T-helper 1 cell treated with Interleukin-12 subunit alpha and Interleukin-12 subunit beta and Interleukin-4 antibody, amounts not matched to agents 30 ng/mL and 1 ng/mL, for 36 hours (primary cell): Measurements from ENCODE around the gene LRTM2. TPM values are rescaled to one million over a fixed set of nuclear protein-coding genes. Genes with fewer than 3 reads are reported as not detected.

Experiments
- intact Hi-C: fragments of 100-400 bp; cut with micrococcal nuclease; formaldehyde crosslinking; loops from one replicate; pipeline ENCODE4 v1.15.1; 2024
- total RNA-seq: library from RNA; stranded (reverse); gene quantifications from 2 replicates; pipeline ENCODE4 v1.2.3, GENCODE V29; 2022

Gene LRTM2
- total RNA-seq, 1 donor from 2014 or later: not detected

DNA sequence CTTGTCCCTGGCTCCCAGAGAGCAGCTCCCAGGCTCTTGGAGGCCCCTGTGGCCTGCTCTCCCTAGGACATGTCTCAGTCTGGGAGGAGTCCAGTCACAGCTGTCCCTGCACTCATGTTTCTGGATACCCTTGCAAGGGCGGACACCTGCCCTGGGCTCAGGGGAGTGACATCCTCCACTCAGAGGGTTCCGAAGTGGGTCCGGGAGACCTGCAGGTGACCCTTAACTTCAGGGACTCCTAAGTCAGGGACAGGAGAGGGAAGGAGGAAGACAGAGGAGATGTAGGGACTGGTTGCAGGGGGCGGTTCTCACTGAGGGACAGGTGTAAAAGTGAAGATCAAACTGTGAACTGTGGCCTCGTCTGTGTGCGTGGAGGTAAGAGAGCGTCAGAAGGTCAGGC, 60.5 kb downstream of the LRTM2 start:
- intact Hi-C loops: no loop called here

GRCh38 chr12:1881301-1881700, 60.9 kb downstream of the LRTM2 start:
- intact Hi-C loops: no loop called here

DNA sequence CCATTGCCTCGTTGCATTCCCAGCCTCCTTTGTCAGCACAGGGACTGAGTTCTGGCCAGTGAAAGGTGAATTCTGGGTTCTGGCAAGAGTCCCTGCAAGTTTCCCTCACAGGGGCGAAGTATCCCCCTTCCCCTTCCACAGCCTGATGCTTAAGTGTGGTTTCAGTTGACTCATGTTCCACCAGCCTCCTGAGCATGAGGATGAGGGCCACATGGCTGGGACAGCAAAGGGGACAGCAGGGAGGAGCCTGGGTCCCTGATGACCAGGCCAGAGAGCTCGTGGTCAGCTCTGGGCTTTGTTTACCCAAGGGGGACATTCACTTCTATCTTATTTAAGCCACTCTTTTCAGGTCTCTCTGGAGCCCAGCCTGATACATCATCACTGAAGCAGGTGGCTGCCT, 61.6 kb downstream of the LRTM2 start:
- intact Hi-C loops: no loop called here

GRCh38 chr12:1882405-1882804, 62.0 kb downstream of the LRTM2 start:
- intact Hi-C loops: no loop called here

GRCh38 chr12:1882850-1883470, 62.6 kb downstream of the LRTM2 start:
- intact Hi-C loops: no loop called here

DNA sequence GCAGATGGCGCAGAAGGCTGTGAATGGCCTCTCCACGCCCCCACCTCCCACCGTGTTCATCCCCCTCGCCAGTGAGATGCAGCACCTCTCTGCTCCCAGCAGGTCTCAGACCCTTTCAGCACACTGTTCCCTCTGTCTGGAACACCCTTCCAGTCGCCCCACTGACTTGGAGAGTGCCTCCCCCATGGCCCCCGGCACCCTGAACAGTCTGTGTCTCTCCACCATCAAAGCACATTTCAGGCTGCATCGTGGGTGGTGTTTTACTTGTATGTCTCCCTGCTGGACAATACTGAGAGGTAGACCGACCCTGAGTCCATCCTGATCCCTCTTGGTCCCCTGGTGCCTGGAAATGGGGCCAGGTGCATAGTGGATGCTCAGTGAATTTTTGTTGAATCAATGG, 63.1 kb downstream of the LRTM2 start:
- intact Hi-C loops: no loop called here

GRCh38 chr12:1884651-1885050, 64.3 kb downstream of the LRTM2 start:
- intact Hi-C loops: no loop called here

DNA sequence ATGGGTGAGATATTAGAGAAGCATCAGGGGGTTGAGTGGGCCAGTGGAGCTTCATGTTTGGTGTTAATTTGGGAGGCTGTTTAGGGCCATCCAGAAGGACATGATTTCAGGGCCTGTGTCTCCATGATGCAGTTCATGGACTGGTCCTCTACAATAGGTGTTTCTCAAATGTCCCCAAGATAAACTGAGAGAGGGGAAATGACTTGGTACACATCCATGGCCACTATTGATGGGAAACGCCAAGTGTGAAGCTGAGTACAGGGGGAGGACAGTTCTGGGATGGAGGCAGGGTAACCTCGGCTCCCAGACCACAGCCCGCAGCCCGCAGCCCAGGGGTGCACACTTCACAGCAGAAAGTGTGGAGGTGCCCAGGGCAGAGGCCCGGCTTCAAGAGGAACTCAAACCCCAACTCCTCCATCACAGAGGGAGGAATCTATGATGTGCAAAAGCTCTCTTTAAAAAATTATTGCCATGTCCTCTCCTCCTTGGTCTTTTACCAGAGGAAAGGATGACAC, 64.8 kb downstream of the LRTM2 start:
- intact Hi-C loops: no loop called here

DNA sequence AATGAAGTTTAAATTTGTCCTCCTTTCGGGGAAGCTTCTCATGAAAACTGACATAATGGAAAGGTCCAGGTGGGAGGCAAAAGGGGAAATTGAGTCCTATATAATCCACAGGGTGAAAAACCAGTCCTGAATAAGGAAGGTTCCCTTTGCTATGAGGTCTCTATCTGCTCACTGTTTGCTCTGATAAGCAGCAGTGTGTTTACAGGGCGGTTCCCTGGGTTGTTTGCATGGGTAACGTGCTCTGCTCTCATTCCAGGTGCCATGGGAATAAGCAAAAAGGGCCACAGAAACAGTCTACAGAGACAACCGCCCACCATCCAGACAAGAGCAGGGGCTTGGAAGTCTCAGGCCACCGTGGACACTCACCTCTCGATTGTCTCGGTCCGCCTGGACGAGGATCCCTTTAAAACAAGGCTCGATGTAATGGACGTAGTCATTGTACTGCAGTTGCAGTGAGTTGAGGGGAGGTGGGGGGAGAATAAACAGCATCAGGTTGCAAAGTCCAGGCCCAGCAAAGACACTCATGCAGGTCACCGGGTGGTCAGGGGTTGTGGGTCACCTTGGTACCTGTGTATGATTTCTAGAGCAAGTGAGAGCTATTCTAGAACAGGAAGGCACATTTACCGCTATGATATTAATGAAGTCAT, 65.4 kb downstream of the LRTM2 start:
- intact Hi-C loops: no loop called here

Other genes with a start within 250 kb of the LRTM2 start
- 26.5 and 26.7 TPM in 2 replicates for gene FBXL14, start 226.0 kb upstream of the LRTM2 start, total RNA-seq
- gene WNT5B, start 191.3 kb upstream of the LRTM2 start, total RNA-seq: 4.7 and 7.0 TPM in 2 replicates
- 55.8 and 58.0 TPM in 2 replicates for gene ADIPOR2, start 129.5 kb upstream of the LRTM2 start, total RNA-seq
- gene CACNA2D4, start 98.1 kb downstream of the LRTM2 start, total RNA-seq: 15.1 and 15.4 TPM in 2 replicates
- 16.2 and 16.5 TPM in 2 replicates for gene DCP1B, start 183.9 kb downstream of the LRTM2 start, total RNA-seq
- gene CACNA1C, start 232.4 kb downstream of the LRTM2 start, total RNA-seq: 0.42 and 0.54 TPM in 2 replicates